Adrenal gland (tissue), 5 donors: Measurements from ENCODE around the gene MAPK12.

Experiments used
- CTCF ChIP-seq, 6 experiments: fragments of 450-650 bp in 4 of 6; fragments of 200-600 bp in 2 of 6; sonication (generic) in 1 of 6; IDR thresholded peaks; 1 replicate in 5 of 6; 2 replicates in 1 of 6; pipeline versions ENCODE4 v1.5.1 to v1.8.0; 2016 to 2021; ENCODE audit warnings: antibody characterized with exemption in 6 of 6, mild to moderate bottlenecking in 2 of 6, moderate library complexity in 1 of 6
- POLR2A ChIP-seq, 2 donors: fragments of 450-650 bp; IDR thresholded peaks; one replicate each; pipeline ENCODE4 v1.6.1; 2017; ENCODE audit warnings: antibody characterized with exemption in 2 of 2, mild to moderate bottlenecking in 2 of 2, moderate library complexity in 1 of 2
- donor health status: DM: no; HTN: no; CAD: no.

GRCh38 chr22:50232481-50233151, 28.9 kb downstream of the MAPK12 start:
- TF ChIP-seq CTCF (IDR thresholded peaks at IDR 0.05) (no peak), POLR2A (IDR thresholded peaks at IDR 0.05) (no peak)
